ENCODE data around the gene FBXW10B. TPM values are rescaled to one million over a fixed set of nuclear protein-coding genes. Genes with fewer than 3 reads are reported as not detected.
"Not testable (repeated sequence)": the region's sequence is repeated elsewhere in the genome, so short reads cannot be mapped to it uniquely, and the experiment has no call there.

Gene FBXW10B
- total and polyA plus RNA-seq, 9 donors: 0.59 to 2.5 (median 1.3) TPM

- H3K27me3 ChIP-seq (ENCODE audit: control insufficient read depth, insufficient read depth, low read length); H3K36me3 ChIP-seq (ENCODE audit: control insufficient read depth, insufficient read depth, low read length); H3K27ac ChIP-seq (ENCODE audit: low read length); H3K4me1 ChIP-seq (ENCODE audit: control insufficient read depth, insufficient read depth, low read length); DNase-seq; H3K4me3 ChIP-seq (ENCODE audit: low read length); H3K9me3 ChIP-seq (replicated peaks; ENCODE audit: control insufficient read depth, low read depth, low read length): not testable (repeated sequence)
- WGBS (ENCODE audit: insufficient coverage): no CpG with 5 or more reads among the region's 1 CpG
Measured at GRCh38 chr17:15590844-15591243, 28.7 kb downstream of the FBXW10B start.

DNA sequence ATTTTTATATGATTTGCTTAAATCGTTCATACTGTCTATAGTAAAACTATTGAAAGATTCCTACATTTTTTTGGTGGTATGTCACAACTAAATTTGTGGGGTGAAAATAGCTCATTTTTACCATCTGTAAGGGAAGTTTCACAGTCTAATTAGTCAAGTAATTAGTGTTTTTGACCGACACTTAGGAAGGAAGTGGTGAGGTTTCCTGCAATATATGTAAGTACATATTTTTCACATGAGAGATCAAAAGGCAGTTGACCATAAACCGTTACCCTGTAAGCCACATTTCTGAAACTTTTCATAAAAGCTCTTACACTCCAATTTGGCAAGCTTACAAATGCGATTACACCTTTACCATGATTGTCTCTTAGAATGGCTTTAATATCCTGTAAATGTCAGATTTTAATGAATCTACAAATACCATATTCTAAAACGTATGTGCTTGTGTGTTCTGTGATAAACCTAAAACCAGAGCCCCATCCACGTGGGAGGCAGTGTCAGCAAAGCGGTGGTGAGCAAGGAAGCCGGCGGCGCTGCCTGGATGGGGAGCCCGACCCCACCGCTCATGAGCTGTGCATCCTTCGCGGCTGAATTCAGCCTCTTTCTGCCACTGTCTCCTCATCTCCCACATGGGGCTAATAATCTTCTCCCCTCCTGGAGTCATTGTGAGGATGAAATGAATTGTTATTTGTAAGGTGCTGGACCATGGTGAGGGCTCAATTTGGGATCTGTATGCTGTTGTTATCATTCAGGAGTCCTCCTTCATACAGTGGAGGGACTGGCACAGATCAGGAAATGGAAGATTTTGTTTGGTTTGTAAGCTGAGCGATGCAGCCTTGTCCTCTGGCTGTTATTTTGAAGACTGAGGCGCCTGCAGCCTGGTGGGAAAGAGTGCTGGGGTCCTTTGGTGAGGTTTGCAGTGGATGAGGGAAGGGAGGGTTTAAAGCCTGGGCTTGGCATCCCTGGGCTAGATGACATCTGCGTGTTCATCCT lies 29.7 kb downstream of the FBXW10B start:
- WGBS (ENCODE audit: insufficient coverage): no CpG with 5 or more reads among the region's 17 CpGs

GRCh38 chr17:15588017-15588416 lies 31.5 kb downstream of the FBXW10B start:
- not testable (repeated sequence) for H3K4me1 ChIP-seq (ENCODE audit: control insufficient read depth, insufficient read depth, low read length); H3K9me3 ChIP-seq (replicated peaks; ENCODE audit: control insufficient read depth, low read depth, low read length); H3K27me3 ChIP-seq (ENCODE audit: control insufficient read depth, insufficient read depth, low read length); H3K36me3 ChIP-seq (ENCODE audit: control insufficient read depth, insufficient read depth, low read length); DNase-seq; H3K4me3 ChIP-seq (ENCODE audit: low read length); H3K27ac ChIP-seq (ENCODE audit: low read length)
- 80% methylated on average over 5 of the region's 8 CpGs for WGBS (ENCODE audit: insufficient coverage)

More for the DNA sequence above, 29.7 kb downstream of the FBXW10B start:
- H3K4me3 ChIP-seq (ENCODE audit: low read length); H3K27ac ChIP-seq (ENCODE audit: low read length); DNase-seq; H3K4me1 ChIP-seq (ENCODE audit: control insufficient read depth, insufficient read depth, low read length); H3K9me3 ChIP-seq (replicated peaks; ENCODE audit: control insufficient read depth, low read depth, low read length); H3K36me3 ChIP-seq (ENCODE audit: control insufficient read depth, insufficient read depth, low read length); H3K27me3 ChIP-seq (ENCODE audit: control insufficient read depth, insufficient read depth, low read length): not testable (repeated sequence)

GRCh38 chr17:15583313-15583712 lies 36.2 kb downstream of the FBXW10B start:
- H3K27ac ChIP-seq (ENCODE audit: low read length); H3K4me1 ChIP-seq (ENCODE audit: control insufficient read depth, insufficient read depth, low read length); H3K9me3 ChIP-seq (replicated peaks; ENCODE audit: control insufficient read depth, low read depth, low read length); DNase-seq; H3K36me3 ChIP-seq (ENCODE audit: control insufficient read depth, insufficient read depth, low read length); H3K27me3 ChIP-seq (ENCODE audit: control insufficient read depth, insufficient read depth, low read length); H3K4me3 ChIP-seq (ENCODE audit: low read length): not testable (repeated sequence)
- no CpG with 5 or more reads among the region's 5 CpGs for WGBS (ENCODE audit: insufficient coverage)

- not testable (repeated sequence) for H3K27me3 ChIP-seq (ENCODE audit: control insufficient read depth, insufficient read depth, low read length); H3K4me1 ChIP-seq (ENCODE audit: control insufficient read depth, insufficient read depth, low read length); H3K4me3 ChIP-seq (ENCODE audit: low read length); DNase-seq; H3K9me3 ChIP-seq (replicated peaks; ENCODE audit: control insufficient read depth, low read depth, low read length); H3K27ac ChIP-seq (ENCODE audit: low read length); H3K36me3 ChIP-seq (ENCODE audit: control insufficient read depth, insufficient read depth, low read length)
- WGBS (ENCODE audit: insufficient coverage): no CpG with 5 or more reads among the region's 4 CpGs
Measured at GRCh38 chr17:15581462-15581861, 38.0 kb downstream of the FBXW10B start.

DNA sequence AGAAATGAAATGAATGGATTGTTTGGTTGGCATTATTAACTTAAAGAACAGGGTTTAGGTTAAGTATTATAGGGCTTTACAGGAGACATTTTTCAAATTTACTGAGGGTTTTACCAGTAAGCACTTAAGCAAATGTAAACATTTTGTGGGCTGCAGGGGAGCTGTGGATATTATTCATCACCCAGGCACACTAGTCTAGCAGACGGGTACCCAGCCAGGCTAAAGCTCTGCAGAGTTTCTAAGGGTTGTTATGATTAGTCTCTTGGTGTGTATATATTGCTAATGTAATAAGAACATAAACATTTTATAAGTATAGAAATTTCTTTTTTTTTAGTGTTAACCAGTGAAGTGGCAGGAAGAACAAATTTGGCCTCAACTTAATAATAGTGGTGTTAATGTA lies 42.7 kb downstream of the FBXW10B start:
- not testable (repeated sequence) for H3K27me3 ChIP-seq (ENCODE audit: control insufficient read depth, insufficient read depth, low read length); H3K4me1 ChIP-seq (ENCODE audit: control insufficient read depth, insufficient read depth, low read length); H3K9me3 ChIP-seq (replicated peaks; ENCODE audit: control insufficient read depth, low read depth, low read length); DNase-seq; H3K4me3 ChIP-seq (ENCODE audit: low read length); H3K36me3 ChIP-seq (ENCODE audit: control insufficient read depth, insufficient read depth, low read length); H3K27ac ChIP-seq (ENCODE audit: low read length)
- WGBS (ENCODE audit: insufficient coverage): no CpG with 5 or more reads among the region's 1 CpG

DNA sequence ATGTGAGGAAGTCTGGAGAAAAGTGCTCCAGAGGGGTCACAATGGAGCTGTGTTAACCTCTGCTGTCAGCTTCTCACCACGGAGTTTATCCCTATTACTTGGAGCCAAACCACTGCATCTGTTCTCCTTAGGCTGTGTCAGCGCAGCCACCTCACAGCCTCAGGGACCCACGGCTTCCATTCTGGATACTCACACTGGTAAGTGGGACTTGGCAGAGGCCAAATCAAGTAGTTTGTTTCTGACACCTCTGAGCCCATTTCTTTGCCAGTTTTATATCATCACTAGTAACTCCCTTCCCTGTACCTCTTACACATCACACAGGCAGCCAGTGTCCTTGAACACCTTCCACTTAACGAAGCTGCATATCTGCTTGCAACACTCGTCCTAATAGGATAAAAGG lies 44.8 kb downstream of the FBXW10B start:
- DNase-seq; H3K27me3 ChIP-seq (ENCODE audit: control insufficient read depth, insufficient read depth, low read length): not testable (repeated sequence)
- WGBS (ENCODE audit: insufficient coverage): no CpG with 5 or more reads among the region's 5 CpGs

GRCh38 chr17:15573870-15574269 lies 45.6 kb downstream of the FBXW10B start:
- H3K27me3 ChIP-seq (ENCODE audit: control insufficient read depth, insufficient read depth, low read length); H3K27ac ChIP-seq (ENCODE audit: low read length); H3K4me1 ChIP-seq (ENCODE audit: control insufficient read depth, insufficient read depth, low read length); H3K4me3 ChIP-seq (ENCODE audit: low read length); H3K9me3 ChIP-seq (replicated peaks; ENCODE audit: control insufficient read depth, low read depth, low read length); H3K36me3 ChIP-seq (ENCODE audit: control insufficient read depth, insufficient read depth, low read length): not testable (repeated sequence)
- peak; percentile 65 for DNase-seq
- WGBS (ENCODE audit: insufficient coverage): 6% methylated on average over 3 of the region's 4 CpGs

More for the DNA sequence above, 44.8 kb downstream of the FBXW10B start:
- not testable (repeated sequence) for H3K36me3 ChIP-seq (ENCODE audit: control insufficient read depth, insufficient read depth, low read length); H3K4me3 ChIP-seq (ENCODE audit: low read length); H3K9me3 ChIP-seq (replicated peaks; ENCODE audit: control insufficient read depth, low read depth, low read length); H3K27ac ChIP-seq (ENCODE audit: low read length); H3K4me1 ChIP-seq (ENCODE audit: control insufficient read depth, insufficient read depth, low read length)

Other genes starting within 250 kb of the FBXW10B start
- 4.0 TPM for gene CDRT4, start 152.1 kb downstream of the FBXW10B start, total RNA-seq
- gene CDRT4, start 152.1 kb downstream of the FBXW10B start, polyA plus RNA-seq (ENCODE audit: insufficient read depth in 1 of 8, insufficient read length in 8 of 8, low replicate concordance in 1 of 8): 1 to 10 TPM in 7 of 8 donors, under 1 TPM in 1; 0.57 to 7.8 (median 2.0) TPM
- gene TVP23C, start 56.2 kb downstream of the FBXW10B start, total RNA-seq: 15.6 TPM
- gene TVP23C, start 56.2 kb downstream of the FBXW10B start, polyA plus RNA-seq (ENCODE audit: insufficient read depth in 1 of 8, insufficient read length in 8 of 8, low replicate concordance in 1 of 8): 10 to 100 TPM in 1 of 8 donors, 1 to 10 TPM in 7; 4.9 to 10.5 (median 9.2) TPM
- gene TRIM16, start 64.6 kb upstream of the FBXW10B start, total RNA-seq: 48.7 TPM
- gene TRIM16, start 64.6 kb upstream of the FBXW10B start, polyA plus RNA-seq (ENCODE audit: insufficient read depth in 1 of 8, insufficient read length in 8 of 8, low replicate concordance in 1 of 8): 10 to 100 TPM; 38.9 to 57.1 (median 46.0) TPM
- 32.2 TPM for gene ZNF286A, start 80.0 kb upstream of the FBXW10B start, total RNA-seq
- 10 to 100 TPM; 19.9 to 29.6 (median 25.1) TPM for gene ZNF286A, start 80.0 kb upstream of the FBXW10B start, polyA plus RNA-seq (ENCODE audit: insufficient read depth in 1 of 8, insufficient read length in 8 of 8, low replicate concordance in 1 of 8)
- 0.31 TPM for gene TBC1D26, start 112.6 kb upstream of the FBXW10B start, total RNA-seq
- gene TBC1D26, start 112.6 kb upstream of the FBXW10B start, polyA plus RNA-seq (ENCODE audit: insufficient read depth in 1 of 8, insufficient read length in 8 of 8, low replicate concordance in 1 of 8): under 1 TPM in 7 of 8 donors, not detected in 1; 0.23 to 0.66 (median 0.44) TPM